G401.6 (cell line): Measurements from ENCODE around the gene SDK2.
"Not testable (repeated sequence)": the region's sequence is repeated elsewhere in the genome, so short reads cannot be mapped to it uniquely, and the experiment has no call there.

Experiments used
- FAIRE-seq: peaks from 2 replicates; lab custom pipeline; 2012; peaks lifted over from hg19 to GRCh38; lab: Jason Lieb, UNC

SDK2 gene

DNA sequence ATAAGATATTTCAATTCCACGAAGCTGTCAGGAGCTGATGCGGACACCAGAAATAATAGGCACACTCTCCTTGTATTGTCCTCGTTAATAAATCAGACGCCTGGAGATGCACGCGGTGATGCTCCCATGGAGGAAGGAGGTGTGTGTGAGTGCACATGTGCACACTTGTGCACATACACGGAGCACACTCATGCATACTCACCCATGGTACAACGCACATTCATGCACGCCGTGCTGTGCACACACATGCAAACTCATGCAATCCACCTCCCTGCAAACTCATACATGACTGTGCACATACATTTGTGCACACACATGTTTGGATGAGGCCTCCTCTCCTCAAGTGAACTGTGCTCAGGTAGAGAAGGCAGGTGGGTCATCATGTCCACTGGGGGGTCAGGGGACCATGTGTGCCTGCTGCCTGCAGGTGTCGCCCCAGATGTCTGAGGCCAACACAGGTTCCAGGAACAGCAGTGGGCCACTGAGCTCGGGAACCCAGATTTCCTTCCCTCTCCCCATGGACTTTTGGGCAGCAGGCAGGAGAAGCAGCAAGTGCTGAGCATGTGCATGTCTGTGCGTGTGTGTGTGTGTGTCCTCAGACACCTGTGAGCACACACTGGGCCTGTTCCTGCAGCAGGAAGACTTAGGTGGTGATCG lies 165.3 kb downstream of the SDK2 start:
- FAIRE-seq, result no peak

DNA sequence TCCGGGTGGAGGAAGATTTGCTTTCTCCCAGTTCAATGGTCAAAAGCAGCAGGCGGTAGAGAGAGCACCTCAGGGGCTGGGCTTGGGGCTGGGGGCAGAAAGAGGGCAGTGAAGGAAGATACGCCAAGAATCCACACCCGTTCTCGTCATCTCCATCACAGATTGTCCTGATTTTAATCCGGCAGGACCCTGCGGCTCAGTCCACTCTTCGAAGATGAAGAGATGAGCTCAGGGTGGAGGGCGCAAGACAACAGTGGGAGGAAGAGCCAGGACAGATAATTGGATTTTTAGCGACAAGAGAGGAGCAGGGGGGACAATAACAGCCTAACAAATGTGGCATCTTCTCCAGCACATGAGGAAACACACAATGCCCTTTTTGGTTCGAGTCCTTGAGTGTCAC lies 165.9 kb downstream of the SDK2 start:
- FAIRE-seq, result no peak

DNA sequence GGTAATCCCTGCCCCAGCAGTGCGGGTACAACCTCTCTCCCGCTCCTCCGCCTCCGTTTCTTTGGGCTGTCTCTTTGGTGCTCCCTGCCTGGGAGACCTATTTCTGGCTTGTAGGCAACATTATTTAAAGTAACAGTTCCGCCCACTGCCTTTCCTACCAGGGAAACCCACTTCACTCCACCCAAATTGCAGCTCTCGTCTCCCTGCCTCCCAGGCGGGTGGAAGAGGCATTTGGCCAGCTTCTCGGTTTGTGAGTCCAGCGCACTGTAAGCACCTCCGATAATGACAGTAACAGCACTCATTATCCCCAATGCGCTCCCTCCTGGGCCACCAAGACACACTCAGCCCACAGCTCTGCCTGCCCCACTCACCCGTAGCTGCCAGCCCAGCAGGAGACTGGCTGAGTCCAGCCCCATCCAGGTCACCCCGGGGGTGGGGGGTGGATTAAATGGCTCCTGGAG lies 167.3 kb downstream of the SDK2 start:
- no peak for FAIRE-seq

DNA sequence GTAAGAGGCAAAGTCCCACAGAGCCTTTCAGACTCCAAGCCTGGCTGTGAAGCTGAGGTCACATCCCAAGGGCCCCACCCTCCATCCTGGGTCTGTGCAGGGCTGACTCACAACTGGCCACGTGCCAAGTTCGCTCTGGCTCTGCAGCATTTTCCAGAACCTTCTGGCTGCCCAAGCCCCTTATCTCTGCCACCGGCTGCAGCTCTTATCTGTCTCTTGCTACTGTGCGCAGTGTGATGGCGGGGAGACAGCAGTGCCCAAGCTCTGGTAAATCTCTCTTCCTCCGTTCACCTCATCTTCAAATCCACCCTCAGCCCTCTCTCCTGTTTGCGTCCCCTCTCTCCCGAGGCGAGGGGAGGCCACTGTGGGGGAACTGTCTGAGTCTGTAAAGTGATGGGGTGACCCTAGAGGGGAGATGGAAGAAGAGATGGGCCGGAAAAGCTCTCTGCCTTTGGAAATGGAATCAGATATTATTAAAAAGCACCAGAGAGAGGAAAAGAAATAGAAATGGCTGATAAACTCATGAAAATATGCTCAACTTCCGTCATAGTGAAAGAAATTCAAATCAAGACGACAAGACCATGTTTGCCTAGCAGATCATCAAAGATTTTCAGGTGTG lies 169.8 kb downstream of the SDK2 start:
- FAIRE-seq, result no peak

DNA sequence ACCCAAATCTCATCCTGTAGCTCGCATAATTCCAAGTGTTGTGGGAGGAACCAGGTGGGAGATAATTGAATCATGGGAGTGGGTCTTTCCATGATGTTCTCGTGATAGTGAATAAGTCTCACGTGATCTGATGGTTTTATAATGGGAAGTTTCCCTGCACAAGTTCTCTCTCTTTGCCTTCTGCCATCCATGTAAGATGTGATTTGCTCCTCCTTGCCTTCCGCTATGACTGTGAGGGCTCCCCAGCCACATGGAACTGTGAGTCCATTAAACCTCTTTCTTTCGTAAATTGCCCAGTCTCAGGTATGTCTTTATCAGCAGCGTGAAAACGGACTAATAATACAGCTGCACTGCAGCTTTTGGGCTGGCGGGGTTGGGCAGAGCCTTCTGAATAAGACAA lies 171.5 kb downstream of the SDK2 start:
- FAIRE-seq, result not testable (repeated sequence)

- no peak for FAIRE-seq
These were observed 172.3 kb downstream of the SDK2 start for GRCh38 chr17:73471924-73472323.

GRCh38 chr17:73470316-73470826 lies 173.9 kb downstream of the SDK2 start:
- no peak for FAIRE-seq

- no peak for FAIRE-seq
These were observed 174.9 kb downstream of the SDK2 start for GRCh38 chr17:73469311-73469710.

- FAIRE-seq, result no peak
These were observed 176.0 kb downstream of the SDK2 start for GRCh38 chr17:73468221-73468620.

GRCh38 chr17:73467651-73468050 lies 176.6 kb downstream of the SDK2 start:
- FAIRE-seq, result no peak

DNA sequence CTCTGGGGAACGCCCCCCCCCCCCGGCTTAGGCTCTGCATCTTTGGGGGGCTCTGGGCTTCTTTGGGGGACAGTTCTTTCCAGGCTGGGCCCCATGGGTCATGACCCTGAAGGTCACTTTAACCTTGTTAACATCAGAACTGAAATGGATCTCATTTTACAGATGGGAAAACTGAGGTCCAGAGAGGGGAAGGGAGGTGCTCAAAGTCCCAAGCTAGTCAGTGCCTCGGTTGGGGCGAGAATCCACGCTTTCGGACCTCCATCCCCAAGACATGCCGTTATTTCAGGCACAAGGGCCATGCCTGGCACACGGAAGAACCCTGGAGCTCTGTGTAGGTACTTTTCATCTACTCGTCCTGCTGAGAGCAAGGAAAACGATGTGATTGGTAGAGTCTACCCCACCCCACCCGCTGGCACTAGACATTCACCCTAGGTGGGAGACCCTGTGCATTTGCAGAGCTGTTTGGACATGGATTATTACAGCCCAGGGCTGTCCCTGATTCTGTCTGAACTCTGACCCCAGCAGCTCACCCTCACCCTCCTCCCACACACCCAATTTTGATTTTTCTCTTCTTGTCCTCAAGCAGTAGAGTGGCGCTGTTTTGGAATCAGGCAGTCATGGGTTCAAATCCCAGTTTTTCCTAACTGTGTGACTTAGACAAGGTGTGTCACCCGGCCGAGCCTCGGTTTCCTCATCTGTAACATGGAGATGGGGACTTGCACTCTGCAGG lies 177.4 kb downstream of the SDK2 start:
- no peak for FAIRE-seq

DNA sequence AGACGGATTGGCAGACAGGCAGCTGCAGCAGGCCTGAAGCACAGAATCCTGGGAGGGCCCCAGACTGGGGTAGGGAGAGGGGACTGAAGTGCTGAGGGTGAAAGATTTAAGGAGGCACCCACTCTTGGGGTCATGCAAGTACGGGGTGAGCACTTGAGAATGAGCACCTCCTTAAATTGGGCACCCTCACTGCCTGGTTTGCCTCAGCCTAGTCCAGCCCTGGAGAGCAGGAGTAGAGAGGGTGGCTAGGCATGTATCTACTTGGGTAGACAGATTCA lies 178.4 kb downstream of the SDK2 start:
- no peak for FAIRE-seq

GRCh38 chr17:73465130-73465952 lies 178.9 kb downstream of the SDK2 start:
- no peak for FAIRE-seq

- FAIRE-seq, result no peak
These were observed 179.8 kb downstream of the SDK2 start for GRCh38 chr17:73464447-73464846.

GRCh38 chr17:73463821-73464220 lies 180.4 kb downstream of the SDK2 start:
- FAIRE-seq, result no peak

DNA sequence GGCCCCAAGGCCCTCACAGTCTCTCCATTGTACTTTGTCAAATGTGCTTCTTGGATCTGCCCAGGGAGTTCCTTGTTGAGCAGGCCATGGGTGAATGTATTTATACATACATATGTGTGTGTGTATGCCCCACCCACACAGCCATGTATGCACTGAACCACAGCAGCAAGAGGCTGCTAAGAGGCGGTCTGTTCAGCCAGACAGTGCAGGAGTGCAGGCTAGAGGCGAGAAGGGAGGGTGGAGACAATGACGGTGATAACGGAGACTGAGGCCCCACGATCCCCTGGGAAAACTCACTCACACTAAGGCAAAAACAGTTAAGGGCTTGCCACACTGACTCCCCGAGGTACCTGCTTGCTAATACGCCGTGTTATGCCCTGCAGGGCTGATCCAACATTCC lies 181.4 kb downstream of the SDK2 start:
- no peak for FAIRE-seq

DNA sequence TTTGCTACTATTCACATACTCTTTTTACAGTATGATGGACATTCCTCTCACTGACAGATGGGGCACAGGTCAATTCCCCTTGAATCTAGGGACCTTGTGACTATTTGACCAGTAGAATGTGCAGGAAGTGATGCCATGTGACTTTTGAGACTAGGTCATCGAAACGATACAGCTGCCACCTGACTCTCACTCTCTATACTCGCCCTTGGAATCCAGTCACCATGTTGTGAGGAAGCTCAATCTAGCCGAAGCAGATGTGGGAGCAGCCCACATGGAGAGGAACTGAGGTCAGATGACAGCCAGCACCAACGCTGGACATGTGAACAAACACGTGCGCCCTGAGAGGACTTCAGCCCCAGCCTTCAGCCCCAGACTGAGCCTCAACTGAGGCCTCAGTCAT lies 184.3 kb downstream of the SDK2 start:
- FAIRE-seq, result no peak

DNA sequence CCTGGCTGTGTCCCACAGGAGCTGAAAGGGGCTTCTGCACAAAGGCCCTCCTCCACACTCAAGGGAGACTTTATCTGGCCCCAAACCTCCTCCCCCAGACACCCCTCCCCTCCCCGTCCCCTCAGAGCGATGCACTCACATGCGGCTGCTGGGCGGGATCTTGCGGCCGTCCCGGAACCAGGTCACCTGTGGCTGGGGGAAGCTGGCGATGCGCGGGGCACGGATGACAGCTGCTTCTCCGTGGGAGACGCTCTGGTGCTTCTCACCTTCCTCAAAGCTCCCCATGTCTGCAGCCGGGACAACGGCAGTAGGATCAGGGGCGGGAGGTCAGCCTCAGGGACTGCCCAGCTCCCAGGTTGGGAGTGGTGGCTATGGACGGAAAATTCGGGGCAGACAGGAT lies 188.5 kb downstream of the SDK2 start:
- FAIRE-seq, result no peak

DNA sequence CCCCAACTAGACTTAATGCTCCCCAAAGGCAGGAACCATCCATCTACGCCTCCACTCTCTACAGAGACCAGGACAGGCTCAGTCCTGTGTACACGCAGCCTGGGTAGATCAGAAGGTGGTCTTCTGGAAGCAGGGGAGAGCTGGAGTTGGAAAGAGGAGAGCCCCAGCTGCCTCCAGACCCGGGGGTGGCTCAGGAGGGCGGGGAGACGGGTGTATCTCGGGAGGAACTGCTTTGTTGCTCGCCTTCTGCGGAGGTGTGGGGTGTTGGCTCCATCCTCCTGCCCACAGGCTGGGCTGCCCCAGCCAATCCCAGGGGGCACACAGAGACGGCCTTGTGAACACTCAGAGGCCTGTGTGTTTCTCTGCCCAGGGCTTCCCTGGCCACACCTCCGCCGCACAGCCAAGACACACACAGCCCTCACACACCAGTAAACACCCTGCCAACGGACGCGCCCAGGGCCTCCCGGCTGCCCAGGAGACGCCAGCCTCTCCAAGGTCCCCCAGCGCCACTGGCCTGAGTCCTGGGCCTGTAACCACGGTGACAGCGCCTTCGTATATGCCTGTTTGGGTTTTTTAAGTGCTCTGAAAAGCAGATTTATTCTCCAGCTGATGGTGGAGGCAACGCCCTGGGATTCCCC lies 189.1 kb downstream of the SDK2 start:
- no peak for FAIRE-seq

- FAIRE-seq, result not testable (repeated sequence)
These were observed 190.8 kb downstream of the SDK2 start for GRCh38 chr17:73453494-73453893.

- no peak for FAIRE-seq
These were observed 191.2 kb downstream of the SDK2 start for GRCh38 chr17:73453090-73453489.

GRCh38 chr17:73452009-73452408 lies 192.2 kb downstream of the SDK2 start:
- no peak for FAIRE-seq
